Activated CD8-positive, alpha-beta memory T cell treated with anti-CD3 and anti-CD28 coated beads, Interleukin-2, amount 50 U/mL, for 4 hours (primary cell): Measurements from ENCODE around the gene TMEM143.
"Not testable (repeated sequence)": the region's sequence is repeated elsewhere in the genome, so short reads cannot be mapped to it uniquely, and the experiment has no call there.

ENCODE experiments used
- DNase-seq: peaks from one replicate; pipeline ENCODE4 v3.0.0-alpha.2; 2020

TMEM143 gene

GRCh38 chr19:48390188-48391099 is 26.7 kb upstream of the TMEM143 start:
- peak; percentile 66 for DNase-seq

GRCh38 chr19:48386981-48387380 is 23.2 kb upstream of the TMEM143 start:
- DNase-seq: no peak

- no peak for DNase-seq
Measured at GRCh38 chr19:48385461-48386087, 21.8 kb upstream of the TMEM143 start.

- DNase-seq: no peak
Measured at GRCh38 chr19:48382286-48382685, 18.5 kb upstream of the TMEM143 start.

DNA sequence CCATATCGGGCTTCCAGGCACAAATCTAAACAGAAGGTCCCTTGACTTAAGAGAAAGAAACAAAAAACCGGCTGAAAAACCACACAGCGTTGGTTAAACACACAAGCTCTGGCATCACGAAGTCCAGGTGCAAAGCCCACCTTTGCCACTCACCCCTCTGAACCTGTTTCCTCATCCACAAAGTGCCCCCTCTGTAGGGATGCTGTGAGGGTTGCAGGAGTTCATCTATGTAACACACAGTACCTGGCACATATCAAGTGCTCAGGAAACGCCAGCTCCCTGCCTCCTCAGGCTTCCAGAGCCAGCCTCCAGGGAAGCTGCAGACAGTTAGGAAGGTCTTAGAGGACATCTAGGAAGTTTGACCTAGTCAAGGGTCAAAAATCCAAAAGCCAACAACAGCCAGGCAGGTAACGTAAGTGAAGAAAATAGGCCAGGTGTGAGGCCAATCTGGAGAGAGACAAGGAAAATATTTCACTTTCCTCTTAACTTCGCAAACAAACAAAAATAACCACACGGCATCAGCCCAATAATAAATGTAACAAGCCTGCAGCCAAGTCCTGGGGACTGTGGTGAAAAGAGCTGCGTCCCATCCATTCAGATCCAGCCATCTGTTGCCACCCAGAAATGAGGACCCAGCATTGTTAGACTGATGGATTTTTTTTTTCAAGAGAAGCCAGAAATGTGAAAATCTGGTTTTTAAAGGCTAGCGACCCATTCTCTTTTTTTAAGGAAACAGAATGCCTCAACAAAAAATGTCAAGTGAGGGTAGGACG is 17.6 kb upstream of the TMEM143 start:
- DNase-seq: no peak

DNA sequence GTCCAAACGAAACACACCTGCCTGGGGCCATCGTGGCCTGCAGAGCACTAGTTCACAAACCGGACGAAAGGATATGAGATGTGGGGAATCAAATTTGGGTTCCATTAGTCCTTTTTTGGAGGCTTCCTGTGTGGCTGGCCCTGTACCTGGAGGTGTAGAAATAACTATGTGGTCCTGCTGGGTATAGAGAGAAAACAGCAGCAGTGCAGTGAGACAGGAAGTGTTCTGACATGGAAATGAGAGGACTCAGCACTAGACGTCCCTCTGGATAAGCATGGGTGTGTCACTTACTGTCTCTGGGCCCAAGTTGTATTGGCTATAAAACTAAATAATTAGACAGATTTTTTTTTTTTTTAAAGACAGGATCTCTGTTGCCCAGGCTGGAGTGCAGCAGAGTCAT is 15.3 kb upstream of the TMEM143 start:
- no peak for DNase-seq

DNA sequence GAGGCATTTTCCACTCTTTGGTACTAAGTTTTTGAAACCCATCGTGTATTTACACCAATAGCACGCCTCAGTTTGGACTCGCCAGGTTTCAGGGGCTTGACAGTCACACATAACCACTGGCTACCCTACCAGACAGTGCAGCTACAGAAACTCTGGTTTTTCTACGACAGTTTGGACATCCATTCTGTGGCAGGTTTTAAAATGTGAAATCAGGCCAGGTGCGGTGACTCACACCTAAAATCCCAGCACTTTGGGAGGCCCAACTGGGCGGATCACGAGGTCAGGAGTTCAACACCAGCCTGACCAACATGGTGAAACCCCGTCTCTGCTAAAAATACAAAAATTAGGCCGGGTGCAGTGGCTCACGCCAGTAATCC is 14.4 kb upstream of the TMEM143 start:
- DNase-seq: no peak

GRCh38 chr19:48373567-48373966 is 9.8 kb upstream of the TMEM143 start:
- no peak for DNase-seq

- no peak for DNase-seq
Measured at GRCh38 chr19:48372904-48373303, 9.2 kb upstream of the TMEM143 start.

GRCh38 chr19:48371771-48372170 is 8.0 kb upstream of the TMEM143 start:
- not testable (repeated sequence) for DNase-seq

DNA sequence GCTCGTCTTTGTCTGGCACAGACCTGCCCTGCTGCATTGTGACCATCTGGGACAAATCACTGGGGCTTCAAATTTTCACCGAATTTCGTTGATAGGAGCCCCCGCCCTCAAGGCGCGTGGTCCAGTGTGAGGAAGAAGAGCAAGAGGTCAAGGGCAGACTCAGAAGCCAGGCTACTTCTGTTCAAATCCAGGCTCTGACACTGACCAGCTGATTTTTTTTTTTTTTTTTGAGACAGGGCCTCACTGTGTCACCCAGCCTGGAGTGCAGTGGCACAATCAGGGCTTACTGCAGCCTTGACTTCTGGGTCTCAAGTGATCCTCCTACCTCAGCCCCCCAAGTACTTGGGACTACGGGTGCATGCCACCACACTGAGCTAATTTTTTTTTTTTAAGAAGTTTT is 7.6 kb upstream of the TMEM143 start:
- no peak for DNase-seq

GRCh38 chr19:48370955-48371354 is 7.2 kb upstream of the TMEM143 start:
- DNase-seq: no peak

- no peak for DNase-seq
Measured at GRCh38 chr19:48368936-48369335, 5.2 kb upstream of the TMEM143 start.

DNA sequence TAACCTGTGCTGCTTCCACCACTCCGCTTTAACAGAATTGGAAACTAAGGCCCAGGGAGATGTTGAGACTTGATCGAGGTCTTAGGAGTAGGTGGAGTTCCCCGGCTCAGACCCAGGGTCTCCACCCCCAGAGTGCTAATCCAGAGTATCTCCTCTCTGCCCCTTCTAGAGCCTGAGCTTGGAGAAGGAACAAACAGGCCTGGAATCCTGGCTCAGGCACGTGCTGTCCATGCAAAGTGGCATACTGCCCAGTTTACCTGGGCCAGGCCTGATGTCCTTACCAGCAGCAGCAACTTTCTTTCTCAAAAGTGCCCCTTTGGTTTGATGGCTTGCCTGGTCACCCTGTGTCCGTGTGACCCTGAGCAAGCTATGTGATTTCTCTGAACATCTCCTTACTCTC is 4.1 kb upstream of the TMEM143 start:
- no peak for DNase-seq

DNA sequence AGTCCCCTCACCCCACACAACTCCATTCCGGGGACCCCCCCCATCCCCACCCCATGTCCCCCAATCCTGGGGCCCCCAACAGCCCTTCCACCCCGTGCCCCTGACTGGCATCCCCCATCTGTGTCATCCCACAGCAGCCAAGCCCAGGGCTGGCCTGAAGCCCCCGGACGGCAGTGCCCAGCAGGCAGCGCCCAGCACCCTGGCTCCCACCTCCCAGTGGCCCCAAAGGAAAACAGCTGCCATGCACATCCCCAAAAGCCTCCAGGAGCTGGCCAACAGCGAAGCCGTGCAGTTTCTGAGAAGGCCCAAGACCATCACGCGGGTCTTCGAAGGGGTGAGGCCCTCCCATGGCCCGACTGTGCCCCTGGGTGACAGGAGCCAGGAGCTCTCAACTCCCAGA is 1.9 kb upstream of the TMEM143 start:
- no peak for DNase-seq

- DNase-seq: no peak
Measured at GRCh38 chr19:48364598-48365348, 1.0 kb upstream of the TMEM143 start.

DNA sequence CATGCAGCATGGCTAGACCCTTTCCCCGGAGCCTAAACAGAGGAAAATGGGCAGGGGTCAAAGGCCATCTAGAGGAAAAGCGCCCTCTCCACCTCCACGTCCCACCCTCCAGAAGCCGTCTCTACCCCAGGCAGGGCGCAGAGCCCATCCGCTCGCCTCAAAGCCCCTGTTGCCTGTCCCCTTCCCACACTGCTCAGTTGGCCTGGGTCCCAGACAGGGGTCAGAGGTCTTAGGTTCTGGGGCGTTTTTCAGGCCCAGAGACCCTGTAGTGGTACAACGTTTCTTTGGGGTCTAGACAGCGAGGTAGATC is 285 bp downstream of the TMEM143 start:
- DNase-seq: no peak

DNA sequence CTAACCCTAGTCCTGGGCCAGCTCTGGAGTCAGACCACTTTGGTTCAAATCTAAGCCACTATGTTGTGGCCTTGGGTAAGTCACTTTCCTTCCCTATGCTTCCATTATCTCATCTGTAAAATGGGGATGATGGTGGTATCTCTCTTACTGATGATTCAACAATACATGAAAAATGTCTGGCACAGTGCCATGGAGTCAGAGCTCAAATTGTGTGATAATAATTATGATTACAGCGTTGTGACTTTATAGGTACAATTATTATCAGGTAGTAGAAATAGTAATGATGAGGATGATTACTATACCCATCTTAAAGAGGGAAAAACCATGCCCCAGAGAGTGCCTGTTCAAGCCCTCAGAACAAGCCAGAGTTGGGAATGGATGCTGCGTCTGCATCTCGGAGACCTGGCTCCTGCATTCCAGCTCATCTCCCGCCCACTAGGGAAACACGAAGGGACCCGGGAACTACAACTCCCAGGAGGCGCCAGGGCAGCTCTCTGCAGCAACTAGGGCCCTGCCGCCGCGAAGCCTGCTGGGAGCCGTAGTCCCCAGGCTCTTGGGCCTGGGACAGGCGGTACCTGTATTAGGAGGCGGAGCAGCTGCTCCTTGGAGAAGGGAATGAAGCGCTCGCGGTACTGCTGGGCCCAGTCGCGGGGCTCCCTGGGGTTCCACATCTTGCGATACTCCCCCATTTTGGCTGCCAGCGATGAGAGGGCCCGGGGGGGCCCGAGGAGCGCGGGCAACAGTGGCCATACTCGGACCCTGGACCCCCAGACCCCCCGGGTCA is 832 bp downstream of the TMEM143 start:
- peak; percentile 89 for DNase-seq

GRCh38 chr19:48361912-48362311 is 1.8 kb downstream of the TMEM143 start:
- no peak for DNase-seq

- DNase-seq: no peak
Measured at GRCh38 chr19:48359123-48359522, 4.6 kb downstream of the TMEM143 start.

- DNase-seq: no peak
Measured at GRCh38 chr19:48355365-48355954, 8.3 kb downstream of the TMEM143 start.
